Endothelial cell of umbilical vein (primary cell): Measurements from ENCODE around the gene ELOVL1. TPM values are rescaled to one million over a fixed set of nuclear protein-coding genes. Genes with fewer than 3 reads are reported as not detected.

Source experiments
- BruUV-seq: library from RNA; stranded (reverse); fragments of 400-500 nt; replicated peaks from 2 replicates; lab custom pipeline; 2021; lab: Mats Ljungman, UMichigan
- CTCF ChIA-PET: fragments of 300-600, 350-600 bp; sonication (Branson Sonifier 250); formaldehyde crosslinking; loops from one replicate; lab custom pipeline; 2021; ENCODE audit warnings: antibody characterized with exemption, inconsistent platforms; lab: Charles Lee
- POLR2A ChIA-PET: fragments of 300-600, 350-600 bp; sonication (Branson Sonifier 250); formaldehyde crosslinking; loops from one replicate; lab custom pipeline; 2021; ENCODE audit warnings: antibody characterized with exemption, inconsistent platforms; lab: Charles Lee
- DNase-seq: peaks from one replicate; pipeline ENCODE4 v3.0.0-alpha.2; 2011; ENCODE audit warnings: low read depth, low spot score
- FAIRE-seq: peaks from 2 replicates; lab custom pipeline; 2011; peaks lifted over from hg19 to GRCh38; lab: Jason Lieb, UNC
- H2AFZ ChIP-seq: 2 replicates; pipeline ENCODE4 v1.6.0; 2012; ENCODE audit warnings: low read depth, low read length, control low read depth, inconsistent platforms
- H3K27ac ChIP-seq: 2 replicates; pipeline ENCODE4 v1.5.1; 2011; ENCODE audit warnings: low read depth, mild to moderate bottlenecking, control low read depth, low read length, moderate library complexity; ENCODE audit not compliant: insufficient read depth
- H3K27me3 ChIP-seq, 2 experiments: 2 replicates each; pipeline versions ENCODE4 v1.6.0 to v1.6.1; 2011; ENCODE audit warnings: low read length in 2 of 2, mixed read lengths in 1 of 2; ENCODE audit not compliant: control insufficient read depth in 2 of 2, insufficient read depth in 2 of 2
- H3K36me3 ChIP-seq, 2 experiments: 2 replicates in 1 of 2; 3 replicates in 1 of 2; pipeline ENCODE4 v1.5.1; 2011; ENCODE audit warnings: low read length in 2 of 2, mild to moderate bottlenecking in 1 of 2, moderate library complexity in 1 of 2; ENCODE audit not compliant: control insufficient read depth in 2 of 2, insufficient read depth in 2 of 2; ENCODE audit errors: extremely low read depth in 1 of 2
- H3K4me1 ChIP-seq: 3 replicates; pipeline ENCODE4 v1.5.1; 2011; ENCODE audit warnings: mild to moderate bottlenecking, low read length; ENCODE audit not compliant: control insufficient read depth, insufficient read depth; ENCODE audit errors: extremely low read depth
- H3K4me2 ChIP-seq: 2 replicates; pipeline ENCODE4 v1.6.1; 2011; ENCODE audit warnings: low read length, control low read depth, mixed read lengths; ENCODE audit not compliant: insufficient read depth
- H3K4me3 ChIP-seq, 3 experiments: fragments of 200-600 bp in 1 of 3; sonication (generic), shearing (Covaris generic) in 1 of 3; replicated peaks in 1 of 3; 2 replicates each; pipeline ENCODE4 v1.5.1; 2011 to 2016; ENCODE audit warnings: control low read depth in 3 of 3, low read length in 3 of 3, mild to moderate bottlenecking in 2 of 3, inconsistent platforms in 1 of 3, low read depth in 1 of 3, moderate library complexity in 1 of 3; ENCODE audit not compliant: insufficient read depth in 1 of 3
- H3K79me2 ChIP-seq: 2 replicates; pipeline ENCODE4 v1.6.0; 2012; ENCODE audit warnings: low read length, inconsistent platforms; ENCODE audit not compliant: control insufficient read depth, insufficient read depth
- H3K9ac ChIP-seq: replicated peaks from 2 replicates; pipeline ENCODE3; 2011; ENCODE audit warnings: low read length, control low read depth; ENCODE audit not compliant: insufficient read depth; ENCODE audit errors: extremely low read depth
- H3K9me1 ChIP-seq: replicated peaks from 3 replicates; pipeline ENCODE4 v1.6.0; 2011; ENCODE audit warnings: mild to moderate bottlenecking, low read length; ENCODE audit not compliant: control insufficient read depth, insufficient read depth; ENCODE audit errors: extremely low read depth
- H3K9me3 ChIP-seq: replicated peaks from 2 replicates; pipeline ENCODE4 v1.5.1; 2012; ENCODE audit warnings: low read length, inconsistent platforms; ENCODE audit not compliant: control insufficient read depth, insufficient read depth
- H4K20me1 ChIP-seq: replicated peaks from 2 replicates; pipeline ENCODE3; 2011; ENCODE audit warnings: mild to moderate bottlenecking, low read length; ENCODE audit not compliant: control insufficient read depth, insufficient read depth; ENCODE audit errors: extremely low read depth
- EZH2 ChIP-seq: IDR thresholded peaks from 2 replicates; pipeline ENCODE4 v1.6.1; 2012; ENCODE audit warnings: borderline replicate concordance, low read depth, mild to moderate bottlenecking, moderate library complexity, low read length, inconsistent platforms; ENCODE audit not compliant: severe bottlenecking
- FOS ChIP-seq: IDR thresholded peaks from 2 replicates; pipeline ENCODE4 v1.6.1; 2011; ENCODE audit warnings: mild to moderate bottlenecking, low read length, moderate library complexity, borderline replicate concordance; ENCODE audit not compliant: insufficient read depth
- POLR2A ChIP-seq: IDR thresholded peaks from 2 replicates; pipeline ENCODE4 v1.6.1; 2012; ENCODE audit warnings: low read depth, mild to moderate bottlenecking, control low read depth, low read length
- dilution Hi-C: fragments of 300-500 bp; cut with MboI; formaldehyde crosslinking; loops from one replicate; pipeline ENCODE4 v1.15.0; 2019; ENCODE audit warnings: low sequenced_read_pairs; ENCODE audit not compliant: extremely low pct_ligation_motif_present
- intact Hi-C: fragments of 100-400 bp; cut with micrococcal nuclease; formaldehyde crosslinking; loops from one replicate; pipeline ENCODE4 v1.10.0; 2022
- polyA plus RNA-seq, 4 experiments: library from polyadenylated mRNA; depleted of rRNA in 3 of 4; stranded (reverse) in 3 of 4; unstranded in 1 of 4; fragments of >200 nt; gene quantifications; 2 replicates each; pipeline versions ENCODE4 v1.2.1 to v1.2.3, GENCODE V29; 2011 to 2012; ENCODE audit warnings: missing spikeins in 1 of 4
- total RNA-seq: library from RNA; stranded (reverse); gene quantifications from 2 replicates; pipeline ENCODE4 v1.2.3, GENCODE V29; 2021
- TF ChIP-seq, protein P1 (sequence below): IDR thresholded peaks from 2 replicates; pipeline ENCODE4 v1.6.1; 2011; ENCODE audit not compliant: insufficient read depth, insufficient read length

Gene ELOVL1
- total and polyA plus RNA-seq, 2 donors (not counting 3 experiments of a cell fraction or from before 2014, with no cell fraction given), result 134 to 303 TPM

GRCh38 chr1:43327549-43328292 lies 40.1 kb downstream of the ELOVL1 start:
- no peaks in the 10 kb centered on the region for H3K9me1 ChIP-seq
- no peaks in the 10 kb centered on the region for H3K27me3 ChIP-seq
- no peaks in the 10 kb centered on the region for H4K20me1 ChIP-seq
- no peak overlapping the region for H2AFZ ChIP-seq
- H3K4me1 ChIP-seq, result peaks cover 10% of the 10 kb centered on the region
- CTCF ChIA-PET, result no interaction called here
- TF ChIP-seq, protein P1, sequence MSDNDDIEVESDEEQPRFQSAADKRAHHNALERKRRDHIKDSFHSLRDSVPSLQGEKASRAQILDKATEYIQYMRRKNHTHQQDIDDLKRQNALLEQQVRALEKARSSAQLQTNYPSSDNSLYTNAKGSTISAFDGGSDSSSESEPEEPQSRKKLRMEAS, result no peak
- TF ChIP-seq POLR2A (peak; percentile 40), FOS (peak; percentile 54)
- intact Hi-C loops (no loop called here), dilution Hi-C loops (no loop called here)
- DNase-seq (no peak), FAIRE-seq (peak; percentile 24)
- H3K9me3 ChIP-seq, result no peaks in the 10 kb centered on the region
- no peak overlapping the region for H3K9ac ChIP-seq
- no peak overlapping the region for H3K4me3 ChIP-seq
- H3K79me2 ChIP-seq, result no peaks in the 10 kb centered on the region
- no TSS peak for BruUV-seq
- POLR2A ChIA-PET, result no interaction called here
- peaks cover 13 to 18% of the 10 kb centered on the region in 2 experiments for H3K36me3 ChIP-seq
- H3K27ac ChIP-seq, result no peak overlapping the region
- no peak overlapping the region for H3K4me2 ChIP-seq

DNA sequence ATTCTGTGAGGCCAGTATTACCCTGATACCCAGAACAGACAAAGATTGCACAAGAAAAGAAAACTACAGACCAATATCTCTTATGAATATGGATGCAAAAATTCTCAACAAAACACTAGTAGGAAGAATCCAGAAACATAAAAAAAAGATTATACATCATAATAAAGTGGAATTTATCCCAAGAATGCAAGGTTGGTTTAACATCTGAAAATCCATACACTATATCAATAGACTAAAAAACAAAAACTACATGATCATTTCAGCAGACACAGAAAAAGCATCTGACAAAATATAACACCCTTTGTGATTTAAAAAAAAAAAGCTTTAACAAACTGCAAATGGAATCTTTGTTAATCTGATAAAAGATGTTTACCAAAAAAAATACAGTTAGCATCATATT lies 42.4 kb downstream of the ELOVL1 start:
- H3K79me2 ChIP-seq, result no peaks in the 10 kb centered on the region
- no peaks in the 10 kb centered on the region for H4K20me1 ChIP-seq
- BruUV-seq, result no TSS peak
- no peaks in the 10 kb centered on the region for H3K9me3 ChIP-seq
- no peaks in the 10 kb centered on the region for H3K9me1 ChIP-seq
- no peak overlapping the region for H3K4me3 ChIP-seq
- H3K9ac ChIP-seq, result no peak overlapping the region
- no peaks in the 10 kb centered on the region for H3K27me3 ChIP-seq
- intact Hi-C loops, result no loop called here
- no peak overlapping the region for H3K4me2 ChIP-seq
- H3K27ac ChIP-seq, result no peak overlapping the region
- no peak for FAIRE-seq
- H3K36me3 ChIP-seq, result peaks cover 25 to 34% of the 10 kb centered on the region in 2 experiments
- CTCF ChIA-PET, result no interaction called here
- no peak overlapping the region for H2AFZ ChIP-seq
- no peak for DNase-seq
- TF ChIP-seq EZH2, result no peak
- peak; percentile 24 for TF ChIP-seq POLR2A
- H3K4me1 ChIP-seq, result peaks cover 9% of the 10 kb centered on the region
- POLR2A ChIA-PET, result no interaction called here
- dilution Hi-C loops, result no loop called here
